ENCODE results near the gene FZD4. TPM values are rescaled to one million over a fixed set of nuclear protein-coding genes. Genes with fewer than 3 reads are reported as not detected.

Gene FZD4
- total and polyA plus RNA-seq, 11 donors: 11.6 to 39.6 (median 21.1) TPM

- Histone ChIP-seq H3K9me3 (no peaks in the 10 kb centered on the region), H3K36me3 (no peaks in the 10 kb centered on the region), H3K4me1 (peaks cover 0 to 27% (median 12%) of the 10 kb centered on the region in 12 donors), H3K27me3 (no peaks in the 10 kb centered on the region), H3K27ac (no peak overlapping the region), H3K4me3 (no peak overlapping the region)
- intact Hi-C loops (cut with DNase I): loop anchor here in 3 of 10 donors (5.0 to 10.0 kb wide), 2 partner anchors 34 to 93 kb away; partner anchors contain the start of gene FZD4 (in 2 of the 3)
- WGBS, 4 donors: 95 to 97% (median 96%) methylated on average over 5 of the region's 5 CpGs
- ATAC-seq (no peak), DNase-seq (no peak)
- no peak for TF ChIP-seq CTCF (IDR thresholded peaks at IDR 0.05)
- TF ChIP-seq POLR2A (IDR thresholded peaks at IDR 0.05): no peak
Measured at GRCh38 chr11:86991341-86991740, 36.1 kb upstream of the FZD4 start.

GRCh38 chr11:86990515-86990914 lies 35.3 kb upstream of the FZD4 start:
- Histone ChIP-seq H3K27me3 (no peaks in the 10 kb centered on the region), H3K4me1 (peaks cover 0 to 26% (median 12%) of the 10 kb centered on the region in 12 donors), H3K4me3 (no peak overlapping the region), H3K27ac (no peak overlapping the region), H3K36me3 (no peaks in the 10 kb centered on the region), H3K9me3 (no peaks in the 10 kb centered on the region)
- DNase-seq: no peak
- intact Hi-C loops (cut with DNase I): loop anchor here in 3 of 10 donors (5.0 to 10.0 kb wide), 2 partner anchors 33 to 94 kb away; partner anchors contain the start of gene FZD4 (in 2 of the 3)
- no peak for ATAC-seq
- WGBS, 4 donors: 69 to 79% (median 72%) methylated on average over 3 of the region's 3 CpGs
- TF ChIP-seq CTCF (IDR thresholded peaks at IDR 0.05) (no peak), POLR2A (IDR thresholded peaks at IDR 0.05) (no peak)

DNA sequence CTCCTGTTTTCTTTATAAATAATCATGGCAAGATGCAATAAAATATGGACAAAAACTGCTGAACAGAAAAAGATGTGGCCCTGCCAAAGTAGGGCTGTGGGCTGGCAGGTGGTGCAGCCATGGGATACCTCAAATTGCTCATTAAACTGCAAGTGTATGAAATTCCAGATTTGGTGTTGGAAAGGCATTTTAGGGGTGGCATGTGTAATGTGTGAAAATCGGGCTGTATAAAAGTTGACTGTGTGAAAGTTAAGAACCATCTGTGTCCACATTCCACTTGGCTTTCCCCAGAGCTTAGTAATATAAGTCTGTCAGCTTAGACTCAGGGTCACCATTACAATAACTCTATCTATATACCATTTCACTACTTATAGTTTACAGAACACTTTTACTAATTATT lies 34.8 kb upstream of the FZD4 start:
- H3K36me3 ChIP-seq: no peaks in the 10 kb centered on the region
- no peak overlapping the region for H3K4me3 ChIP-seq
- peaks cover 0 to 24% (median 12%) of the 10 kb centered on the region in 12 donors for H3K4me1 ChIP-seq
- no peak for TF ChIP-seq POLR2A (IDR thresholded peaks at IDR 0.05)
- no peak for TF ChIP-seq CTCF (IDR thresholded peaks at IDR 0.05)
- H3K27ac ChIP-seq: peak overlapping the region in 1 of 12 donors; percentile 31
- H3K9me3 ChIP-seq: no peaks in the 10 kb centered on the region
- intact Hi-C loops (cut with DNase I): loop anchor here in 3 of 10 donors (5.0 to 10.0 kb wide), 2 partner anchors 33 to 95 kb away; partner anchors contain the start of gene FZD4 (in 2 of the 3)
- DNase-seq (no peak), ATAC-seq (no peak)
- WGBS, 4 donors: 38 to 42% (median 41%) methylated on average over 1 of the region's 1 CpG
- no peaks in the 10 kb centered on the region for H3K27me3 ChIP-seq

DNA sequence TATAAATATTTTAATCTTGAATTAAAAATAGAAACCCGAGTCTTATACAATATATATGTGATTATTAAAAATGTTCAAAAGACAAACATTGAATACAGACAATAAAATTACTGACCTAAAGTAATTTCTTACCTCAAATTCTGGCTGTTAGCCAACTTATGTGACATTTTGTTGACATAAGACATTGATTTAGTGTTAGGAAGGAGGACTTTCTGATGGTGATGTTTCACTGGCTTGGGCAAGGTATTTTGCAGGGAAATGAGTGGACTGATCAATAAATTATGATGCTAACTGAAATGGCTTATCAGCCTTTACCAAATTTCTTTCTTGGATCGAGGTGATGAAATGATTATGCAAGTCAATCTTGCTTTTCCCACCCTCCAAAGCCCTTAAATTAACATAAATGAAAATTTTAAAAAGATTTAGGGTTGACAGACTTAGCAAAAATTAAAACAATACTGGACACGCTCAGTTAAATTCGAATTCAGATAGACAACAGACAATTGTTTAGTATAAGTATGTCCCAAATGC lies 33.2 kb upstream of the FZD4 start:
- H3K27me3 ChIP-seq: no peaks in the 10 kb centered on the region
- ATAC-seq: no peak
- H3K4me3 ChIP-seq: no peak overlapping the region
- TF ChIP-seq CTCF (IDR thresholded peaks at IDR 0.05) (no peak), POLR2A (IDR thresholded peaks at IDR 0.05) (no peak)
- 90 to 93% (median 92%) methylated on average over 4 of the region's 4 CpGs for WGBS, 4 donors
- no peak for DNase-seq
- no peak overlapping the region for H3K27ac ChIP-seq
- intact Hi-C loops (cut with DNase I): loop anchor here in 1 of 10 donors (5.0 kb wide), 1 partner anchor 49 kb away; the partner anchor contains the start of gene TMEM135
- no peaks in the 10 kb centered on the region for H3K9me3 ChIP-seq
- H3K4me1 ChIP-seq: peaks cover 0 to 36% (median 15%) of the 10 kb centered on the region in 12 donors
- H3K36me3 ChIP-seq: no peaks in the 10 kb centered on the region
